ENCODE data around the gene ULK4.

ULK4 gene

DNA sequence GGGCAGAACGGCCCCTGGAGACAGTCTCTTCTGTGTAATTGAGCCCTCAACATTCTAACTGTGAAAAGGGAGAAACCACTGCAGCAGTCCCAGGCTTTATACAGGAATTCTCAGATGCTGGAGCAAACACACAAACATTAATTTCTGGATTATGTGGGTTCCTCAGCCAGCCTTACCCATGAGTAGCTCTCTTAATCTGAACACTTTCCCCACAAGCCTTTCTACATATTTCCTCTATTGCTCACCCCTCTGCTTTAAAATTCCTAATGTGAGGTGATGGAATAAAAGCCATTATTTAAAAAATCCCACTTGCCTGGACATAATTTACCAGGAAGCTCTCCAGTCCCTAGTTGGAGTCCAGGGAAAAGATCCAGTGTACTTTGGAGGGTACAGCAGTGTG is 623.6 kb downstream of the ULK4 start:
- no peak for DNase-seq

DNA sequence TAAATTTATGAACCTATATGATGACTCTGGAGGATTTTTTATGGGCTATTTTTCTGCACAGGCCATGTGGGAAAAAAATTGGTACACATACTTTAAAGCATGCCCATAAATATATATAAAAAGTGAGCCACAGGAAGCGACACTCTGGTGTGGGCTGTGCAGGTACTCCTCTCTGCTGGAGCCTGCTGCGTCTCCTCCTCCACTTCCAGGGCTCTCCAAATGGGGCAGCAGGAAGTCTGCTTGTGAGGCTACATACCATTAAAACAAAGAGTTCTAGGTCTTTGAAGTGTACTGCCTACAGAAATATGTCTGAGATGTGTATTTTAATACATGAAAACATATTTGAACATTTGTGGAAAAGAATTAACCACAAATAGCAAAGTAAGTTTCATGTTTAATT is 627.5 kb downstream of the ULK4 start:
- no peak for DNase-seq

DNA sequence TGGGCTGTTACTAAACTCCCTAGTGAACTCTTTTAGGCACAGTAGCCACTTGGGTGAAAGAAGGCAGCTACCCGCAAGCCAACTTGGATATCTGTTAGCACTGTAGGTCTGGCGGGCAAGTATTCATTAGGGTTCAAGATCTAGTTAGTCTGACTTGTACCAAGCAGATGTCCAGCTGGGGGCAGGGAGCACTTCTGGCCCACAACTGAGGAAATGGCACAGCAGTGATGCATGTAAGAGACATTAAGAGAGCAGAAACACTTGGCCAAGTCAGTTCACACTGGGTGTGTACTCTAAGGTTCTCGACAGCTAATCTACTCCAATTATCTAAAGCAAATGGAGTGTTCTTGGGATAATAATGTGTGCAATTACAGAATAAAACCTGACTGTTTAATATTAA is 630.9 kb downstream of the ULK4 start:
- DNase-seq = no peak

DNA sequence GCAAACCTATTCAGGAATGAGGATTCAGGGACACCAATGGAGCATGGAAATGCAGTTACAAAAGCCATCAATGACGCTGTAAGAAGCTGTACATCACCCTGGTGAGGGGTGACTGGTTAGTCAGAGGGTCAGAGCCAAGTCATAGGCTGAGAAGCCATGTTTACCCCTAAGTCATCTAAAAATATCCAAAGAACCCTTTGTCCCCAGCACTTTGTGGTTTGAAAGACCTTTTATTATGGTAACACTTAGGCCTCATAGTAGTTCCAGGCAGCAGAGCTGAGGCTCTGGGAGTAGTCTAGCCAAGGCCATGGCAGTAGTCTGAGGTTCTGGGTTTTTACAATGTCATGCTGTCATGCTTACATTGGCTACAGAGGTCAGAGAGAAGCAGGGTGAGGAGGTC is 631.4 kb downstream of the ULK4 start:
- DNase-seq = no peak

DNA sequence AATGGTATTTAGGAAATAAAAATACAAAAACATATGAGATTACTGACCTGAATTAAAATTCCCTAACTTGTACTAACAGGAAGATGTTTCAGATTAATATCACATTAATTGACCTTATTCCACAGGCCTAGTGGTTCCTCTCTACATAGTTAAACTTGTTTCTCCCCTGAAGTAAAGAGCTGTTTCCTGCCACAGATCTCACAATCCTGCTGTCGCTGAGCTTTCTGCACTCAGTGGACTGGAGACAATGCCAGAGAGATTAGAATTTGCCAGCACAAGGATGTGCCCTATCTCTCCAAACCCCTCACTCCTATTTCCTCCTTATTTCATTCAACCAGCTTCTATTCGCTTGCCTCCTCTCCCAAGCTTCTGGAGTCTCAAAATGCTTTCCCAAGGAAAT is 632.0 kb downstream of the ULK4 start:
- DNase-seq = no peak

DNA sequence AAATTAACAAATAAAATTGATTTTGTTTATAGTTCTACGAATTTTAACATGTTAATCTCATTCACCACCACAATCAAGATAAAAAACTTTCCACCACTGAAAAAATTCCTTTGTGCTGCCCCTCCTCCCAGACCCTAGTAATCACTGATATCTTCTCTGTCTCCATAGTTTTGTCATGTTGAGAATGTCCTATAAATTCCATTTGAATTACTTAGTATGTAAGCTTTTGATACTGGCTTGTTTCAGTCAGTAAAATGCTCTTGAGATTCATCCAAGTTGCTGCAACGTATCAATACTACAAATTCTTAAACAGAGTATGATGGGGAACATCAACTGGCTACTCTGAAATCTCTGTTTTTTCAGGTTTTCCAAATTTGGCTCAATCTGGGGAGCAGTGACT is 633.0 kb downstream of the ULK4 start:
- no peak for DNase-seq

DNA sequence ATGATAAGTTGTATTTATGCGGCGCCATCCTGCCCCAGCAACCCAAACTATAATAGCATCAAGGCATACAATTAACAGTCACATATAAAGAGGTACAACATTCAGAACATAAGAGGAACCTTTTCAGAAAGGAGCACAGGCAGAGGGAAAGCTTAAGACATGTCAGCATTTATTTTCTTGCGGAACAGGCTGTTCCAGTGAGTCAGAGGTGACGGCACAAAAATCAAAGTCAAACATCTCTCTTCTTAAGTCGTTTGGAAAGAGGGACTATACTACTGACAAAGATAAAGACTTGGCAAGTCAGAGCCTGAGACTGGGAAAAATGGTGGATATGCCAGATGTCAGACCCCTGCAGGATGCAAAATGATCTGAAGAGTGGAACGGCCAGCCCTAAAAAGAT is 634.2 kb downstream of the ULK4 start:
- DNase-seq = no peak

DNA sequence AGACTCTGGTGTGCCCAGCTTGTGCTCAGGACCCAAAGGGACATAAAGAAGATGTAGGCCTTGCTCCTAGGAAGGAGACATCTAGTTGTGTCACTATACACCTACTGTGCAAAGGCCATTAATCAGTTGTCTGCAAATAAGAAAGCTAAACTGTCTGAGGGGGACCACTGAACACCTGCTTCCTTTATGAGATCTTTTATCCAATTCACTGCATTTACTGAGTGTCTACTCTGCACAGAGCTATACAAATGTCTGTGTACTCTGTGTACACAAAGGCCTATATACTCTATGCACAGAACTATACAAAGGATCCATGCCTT is 637.8 kb downstream of the ULK4 start:
- DNase-seq = no peak

DNA sequence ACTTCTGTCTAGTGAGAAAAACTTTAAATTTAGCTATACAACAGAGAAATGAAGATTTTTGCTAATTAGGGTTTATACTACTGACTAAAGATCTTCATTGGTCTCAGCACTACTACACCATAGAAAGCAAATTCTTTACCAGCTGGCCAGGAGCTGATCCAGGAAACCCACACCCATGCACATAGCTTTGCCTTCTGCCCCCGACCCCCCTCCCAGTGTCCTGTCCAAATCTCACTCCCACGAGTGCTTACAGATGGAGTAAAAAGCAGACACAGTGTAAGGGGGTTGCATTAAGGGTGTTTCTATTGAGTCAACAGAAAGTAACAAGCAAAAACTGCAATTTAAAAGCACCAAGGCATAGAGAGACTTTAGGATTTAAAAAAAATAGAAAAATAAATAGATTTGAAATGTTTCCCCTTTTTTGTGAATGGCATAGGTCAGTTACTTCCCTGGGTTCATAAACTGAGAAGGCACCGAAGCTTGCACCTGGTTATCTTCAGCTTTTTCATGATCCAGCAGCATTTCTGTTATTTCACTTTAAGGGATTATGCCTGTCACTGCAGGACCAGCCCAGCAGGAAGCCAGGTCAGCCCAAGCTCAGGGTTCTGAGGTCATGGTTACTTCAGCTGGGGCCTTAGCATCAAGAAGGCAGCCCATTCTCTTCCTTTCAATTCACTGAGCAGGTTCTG is 638.3 kb downstream of the ULK4 start:
- DNase-seq = no peak

DNA sequence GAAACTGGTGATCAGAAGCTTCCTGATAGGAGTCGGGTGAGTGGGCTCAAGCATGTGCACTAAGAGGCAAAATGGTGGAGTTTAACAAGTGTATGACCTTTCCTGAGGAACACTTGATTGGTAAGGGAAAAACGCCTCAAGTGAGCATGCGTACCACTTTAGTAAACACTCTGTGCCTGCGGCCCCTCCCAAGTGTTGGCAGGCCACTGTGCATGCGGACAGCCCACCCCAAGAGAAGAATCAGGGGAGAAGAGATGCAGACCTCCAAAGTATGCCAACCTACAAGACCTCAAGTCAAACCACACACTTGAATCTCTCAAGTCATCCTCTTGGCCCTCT is 640.3 kb downstream of the ULK4 start:
- DNase-seq = no peak

DNA sequence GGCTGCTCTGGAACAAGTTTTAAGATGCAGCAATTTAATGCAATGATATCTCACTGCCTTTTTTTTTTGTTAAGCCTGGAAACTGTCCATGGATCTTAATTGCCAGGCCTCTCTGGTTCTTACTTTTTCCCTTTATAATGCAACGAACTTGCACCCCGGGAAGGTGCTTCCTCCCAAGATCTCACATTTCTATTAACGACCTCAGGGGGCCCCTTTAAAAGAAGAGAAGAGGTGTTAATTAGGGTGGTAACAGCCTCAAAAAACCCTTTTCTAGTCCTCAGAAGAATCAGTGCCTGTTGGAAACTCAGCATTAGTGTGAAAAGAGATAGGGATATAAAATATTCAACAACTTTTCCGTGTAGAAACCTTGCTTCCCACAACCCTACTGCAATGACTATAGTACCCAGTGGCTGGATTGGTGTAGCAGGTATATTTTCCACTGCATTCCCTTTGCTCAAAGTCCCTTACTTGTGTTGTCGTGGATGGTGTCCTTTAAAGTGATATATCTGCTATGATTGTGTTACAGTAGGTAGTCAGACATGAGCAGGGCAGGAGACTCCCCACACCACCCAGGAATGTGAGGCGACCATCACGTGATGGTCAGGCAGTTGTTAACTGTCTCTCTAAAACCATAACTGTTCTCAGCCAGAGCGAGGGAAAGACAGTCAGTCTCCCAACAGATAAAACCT is 640.8 kb downstream of the ULK4 start:
- no peak for DNase-seq

DNA sequence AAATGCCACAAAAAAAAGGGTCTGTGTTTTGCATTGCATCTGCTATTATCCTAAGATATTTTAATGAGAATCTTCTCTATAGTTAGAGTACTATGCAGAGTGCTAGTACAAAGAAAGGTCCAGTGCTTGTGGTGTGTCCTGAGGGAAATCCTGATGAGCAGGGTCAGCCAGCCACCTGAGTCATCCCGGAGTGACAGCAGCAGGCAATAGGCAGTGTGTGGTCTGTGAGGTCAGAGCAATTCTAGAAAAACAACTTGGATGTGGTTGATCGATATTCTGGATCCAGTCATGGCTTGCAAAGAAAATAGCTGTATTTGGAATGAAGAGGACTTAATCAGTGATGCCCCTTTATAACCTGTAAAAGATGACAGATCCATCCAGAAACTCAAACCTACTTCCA is 643.4 kb downstream of the ULK4 start:
- DNase-seq = no peak

DNA sequence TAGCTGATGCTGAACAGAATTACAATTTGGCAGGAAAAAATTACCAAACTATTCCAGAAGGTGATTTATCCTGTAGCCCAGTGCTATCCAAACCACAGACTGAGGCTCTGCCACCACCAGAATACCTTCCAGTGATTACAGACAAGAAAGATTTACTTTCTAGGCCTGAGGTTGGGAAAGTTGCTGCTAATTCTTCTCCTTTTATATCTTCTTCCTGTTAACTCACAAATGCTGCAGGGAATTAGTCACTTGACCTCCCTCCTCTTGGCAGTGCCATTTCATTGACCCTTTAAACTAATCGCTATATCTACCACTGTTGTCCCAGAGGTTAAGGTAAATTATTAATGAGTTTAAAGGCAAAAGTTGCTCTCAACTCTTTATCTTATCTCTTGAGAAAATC is 644.2 kb downstream of the ULK4 start:
- DNase-seq = no peak

DNA sequence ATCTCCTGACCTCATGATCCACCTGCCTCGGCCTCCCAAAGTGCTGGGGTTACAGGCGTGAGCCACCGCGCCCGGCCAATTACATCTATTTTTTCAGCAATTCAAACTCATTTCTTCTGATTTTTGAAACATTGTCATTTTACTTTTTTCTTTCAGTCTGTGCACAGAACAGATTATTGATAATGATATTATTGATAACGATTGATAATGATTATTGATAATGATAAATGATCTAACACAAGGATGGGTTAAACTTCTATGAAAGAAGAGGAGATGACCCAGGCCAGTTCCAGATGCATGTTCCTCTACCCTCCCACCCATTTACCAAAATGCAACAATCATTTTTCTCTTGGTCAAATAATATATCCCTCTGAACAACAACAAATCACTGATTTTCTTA is 644.6 kb downstream of the ULK4 start:
- no peak for DNase-seq

DNA sequence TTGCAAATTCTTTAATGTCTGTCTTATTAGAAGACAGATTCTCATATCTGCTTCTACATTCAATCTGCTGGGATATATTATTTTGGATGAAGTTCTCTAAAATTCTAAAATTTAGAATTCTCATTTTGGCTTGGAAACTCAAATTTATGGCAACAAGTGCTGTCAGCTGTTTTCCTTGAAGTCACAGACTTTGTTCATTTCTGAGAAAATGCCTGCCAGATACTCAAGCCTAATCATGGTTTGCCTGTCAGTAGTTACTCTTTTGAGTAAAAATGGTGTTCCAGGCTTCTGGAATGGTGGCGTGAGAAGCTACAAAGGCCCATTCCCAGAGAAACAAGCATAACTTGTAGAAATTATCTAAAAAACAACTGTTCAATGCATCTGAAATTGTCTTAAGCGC is 646.8 kb downstream of the ULK4 start:
- DNase-seq = no peak

DNA sequence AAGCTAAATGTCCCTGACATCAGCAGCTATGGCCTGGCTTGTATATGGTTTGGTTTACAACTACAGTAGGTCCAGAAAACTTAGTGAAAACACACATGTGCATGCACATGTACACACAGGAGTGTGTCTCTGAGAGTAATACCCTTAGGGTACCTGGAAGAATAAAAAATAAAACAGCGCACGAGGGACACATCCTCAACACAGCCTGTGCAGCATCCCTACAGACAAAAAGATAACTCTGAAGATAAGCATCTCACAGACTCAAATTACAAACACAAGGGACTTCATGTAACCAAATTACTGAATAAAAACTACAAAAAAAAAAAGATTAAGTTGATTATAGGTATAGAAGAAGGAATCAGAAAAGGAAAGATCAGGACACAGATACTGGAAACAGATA is 653.8 kb downstream of the ULK4 start:
- no peak for DNase-seq

DNA sequence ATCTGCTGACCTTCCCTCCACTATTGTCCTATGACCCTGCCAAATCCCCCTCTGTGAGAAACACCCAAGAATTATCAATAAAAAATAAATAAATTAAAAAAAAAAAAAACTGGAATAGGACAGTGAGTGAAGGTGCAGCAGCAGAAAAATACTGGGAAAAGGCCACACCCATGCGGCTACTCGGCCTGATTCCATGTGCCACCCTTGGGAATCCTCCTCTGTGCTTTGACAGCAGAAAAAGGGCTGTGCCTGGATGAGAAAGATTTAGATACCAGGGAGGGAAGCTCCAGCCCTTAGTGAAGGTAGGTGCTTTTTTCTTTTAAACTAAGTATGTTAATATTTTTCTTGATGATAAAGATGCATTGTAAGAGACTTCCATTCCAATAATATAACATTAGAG is 654.8 kb downstream of the ULK4 start:
- no peak for DNase-seq

DNA sequence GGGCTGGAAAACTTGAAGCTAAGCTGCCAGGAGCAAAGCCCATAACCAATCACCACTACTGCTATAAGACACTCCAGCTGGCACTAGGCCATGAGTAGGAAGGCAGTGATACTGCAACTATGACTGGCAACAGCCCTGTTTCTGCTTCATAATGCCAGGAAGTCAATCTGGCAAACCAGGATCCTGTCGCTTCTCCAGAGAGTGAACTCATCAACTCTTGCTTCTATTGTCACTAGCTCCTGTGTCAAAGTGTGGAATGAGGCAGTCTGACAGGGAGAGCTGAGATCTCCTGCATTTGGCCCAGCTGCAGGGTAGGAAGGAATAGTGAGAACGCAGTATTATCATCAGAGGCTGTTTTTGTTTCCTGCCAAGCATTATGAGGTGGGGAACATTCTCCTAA is 657.3 kb downstream of the ULK4 start:
- DNase-seq = no peak

DNA sequence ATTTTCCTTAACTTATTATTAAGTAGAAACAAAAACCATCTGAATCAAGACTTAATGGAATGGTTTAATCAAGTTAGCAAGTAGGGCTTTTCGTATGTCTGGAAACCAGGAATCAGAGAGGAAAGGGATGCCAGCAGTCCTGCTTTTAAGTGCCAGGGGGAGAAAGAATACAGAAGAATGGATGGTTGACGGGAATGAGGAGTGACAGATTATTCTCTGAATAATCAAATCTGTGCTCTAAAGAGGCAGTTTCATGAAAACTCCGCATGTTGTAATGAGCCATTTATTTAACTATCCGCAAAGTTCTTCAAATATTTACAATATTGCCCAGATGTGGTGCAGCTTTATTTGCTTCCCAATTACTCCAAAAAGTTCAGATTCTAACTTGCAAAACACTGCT is 659.6 kb downstream of the ULK4 start:
- DNase-seq = no peak

DNA sequence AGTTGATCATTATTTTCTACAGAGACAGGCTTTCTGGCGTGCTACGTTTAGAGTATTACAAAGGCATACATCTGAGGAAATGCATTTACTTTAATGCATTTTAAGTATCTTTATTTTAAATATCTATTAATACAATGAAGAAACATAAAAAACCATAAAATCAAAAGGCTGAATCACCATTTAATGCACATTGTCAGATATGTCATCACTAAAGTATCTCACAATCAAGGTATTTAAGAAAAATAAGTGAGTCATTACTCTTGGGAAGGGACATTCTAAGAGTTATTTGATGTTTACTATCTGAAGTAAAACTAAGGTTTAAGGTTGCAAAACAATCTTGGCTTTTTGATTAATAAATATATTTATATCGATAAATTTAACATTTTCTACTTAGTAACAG is 660.4 kb downstream of the ULK4 start:
- no peak for DNase-seq

DNA sequence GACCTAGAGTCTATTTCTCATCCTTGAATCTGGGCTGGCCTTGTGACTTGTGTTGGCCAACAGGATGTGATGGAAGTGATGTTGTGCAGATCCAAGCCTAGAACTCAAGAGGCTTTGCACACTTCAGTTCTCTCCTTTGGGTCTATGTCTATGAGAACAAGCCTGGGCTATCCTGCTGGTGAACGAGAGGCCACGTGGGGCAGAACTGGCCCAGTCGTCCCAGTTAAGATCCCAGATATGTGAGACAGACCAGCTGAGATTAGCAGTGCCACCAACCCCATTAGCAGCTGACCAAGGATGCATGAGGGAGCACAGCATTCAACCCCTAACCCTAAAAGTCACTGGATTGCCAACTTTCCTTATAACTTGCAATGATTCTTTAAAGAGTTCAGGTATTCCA is 662.9 kb downstream of the ULK4 start:
- no peak for DNase-seq

DNA sequence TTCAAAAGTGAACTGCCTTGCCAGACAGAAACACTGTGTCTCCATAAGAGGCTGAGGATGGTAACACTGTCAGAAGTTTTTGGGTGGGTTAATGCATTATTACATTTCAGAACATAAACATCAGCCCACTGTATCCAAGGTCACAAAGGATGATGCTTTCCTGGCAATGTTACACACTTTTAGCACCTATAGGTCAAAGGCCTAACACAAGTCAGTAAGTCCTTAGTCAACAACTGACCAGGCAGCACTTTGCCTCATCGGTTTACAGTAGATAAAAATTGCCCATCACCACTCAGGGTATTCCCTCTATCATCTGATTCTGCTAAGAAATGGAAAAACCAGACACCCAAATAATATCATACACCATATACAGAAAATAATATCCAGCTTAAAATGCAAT is 664.2 kb downstream of the ULK4 start:
- DNase-seq = no peak

DNA sequence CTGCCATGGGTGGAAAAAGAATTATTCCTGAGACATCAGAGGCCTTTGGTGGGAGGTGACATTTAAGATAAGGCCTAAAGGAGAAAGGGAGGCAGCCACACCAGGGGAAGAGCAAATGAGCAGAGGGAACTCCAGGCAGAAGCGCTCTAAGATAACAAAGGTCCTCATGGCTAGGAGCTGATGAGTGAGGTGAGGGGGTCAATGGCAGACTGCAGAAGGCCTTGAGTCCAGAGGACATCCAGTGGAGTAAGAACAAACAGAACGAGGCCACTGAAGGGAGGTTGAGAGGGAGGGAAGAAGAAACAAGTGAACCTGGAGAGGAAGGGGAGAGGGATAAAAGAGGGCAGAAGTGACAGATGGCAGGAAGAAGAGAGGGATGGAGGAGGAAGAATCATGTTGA is 665.3 kb downstream of the ULK4 start:
- no peak for DNase-seq

DNA sequence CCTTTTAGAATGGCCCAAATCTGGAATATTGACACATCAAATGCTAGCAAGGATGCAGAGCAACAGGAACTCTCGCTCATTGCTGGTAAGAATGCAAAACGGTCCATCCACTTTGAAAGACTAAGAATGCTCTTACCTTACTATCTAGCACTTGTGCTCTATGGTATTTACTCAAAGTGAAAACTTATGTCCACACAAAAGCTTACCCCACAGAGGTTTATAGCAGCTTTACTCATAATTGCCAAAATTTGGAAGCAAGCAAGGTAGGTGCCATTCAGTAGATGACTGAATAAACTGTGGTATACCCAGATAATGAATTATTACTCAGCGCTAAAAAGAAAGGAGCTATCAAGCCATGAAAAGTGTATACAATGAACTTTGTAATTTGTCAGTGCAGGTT is 666.2 kb downstream of the ULK4 start:
- no peak for DNase-seq

DNA sequence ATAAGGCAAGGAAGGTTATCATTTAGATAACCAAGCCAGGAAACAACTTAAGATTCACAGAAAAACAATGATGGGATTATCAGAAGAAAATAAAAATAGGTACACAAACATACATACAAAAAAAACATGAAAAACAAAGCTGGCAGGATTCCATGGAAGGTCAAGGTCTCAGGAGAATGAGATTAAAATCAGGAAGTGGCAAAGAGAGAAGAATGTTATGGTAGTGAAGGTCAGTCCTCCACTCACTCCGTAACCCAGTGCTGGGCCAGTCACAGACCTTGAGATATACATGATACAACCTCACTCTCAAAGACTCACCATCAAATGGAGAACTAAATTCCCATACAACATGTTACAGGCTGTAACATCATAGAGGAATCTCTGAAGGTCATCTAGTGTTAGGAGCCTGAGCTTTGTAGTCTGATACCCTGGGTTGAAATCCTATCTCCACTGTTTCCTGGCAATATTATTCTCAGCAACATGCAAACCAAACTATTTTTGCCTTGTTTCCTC is 668.7 kb downstream of the ULK4 start:
- no peak for DNase-seq
